Daoy (cell line): ENCODE data around the gene BAK1. TPM values are rescaled to one million over a fixed set of nuclear protein-coding genes. Genes with fewer than 3 reads are reported as not detected.

Experiments used
- DNase-seq: peaks from one replicate; pipeline ENCODE4 v3.0.0-alpha.2; 2015; ENCODE audit warnings: low read depth
- total RNA-seq: library from RNA; depleted of rRNA; stranded (reverse); fragments of >200 nt; shearing (Covaris generic); gene quantifications from 2 replicates; pipeline ENCODE4 v1.2.3, GENCODE V29; 2014

The BAK1 gene
- total RNA-seq, 1 experiment from 2014 or later = 18.8 TPM

DNA sequence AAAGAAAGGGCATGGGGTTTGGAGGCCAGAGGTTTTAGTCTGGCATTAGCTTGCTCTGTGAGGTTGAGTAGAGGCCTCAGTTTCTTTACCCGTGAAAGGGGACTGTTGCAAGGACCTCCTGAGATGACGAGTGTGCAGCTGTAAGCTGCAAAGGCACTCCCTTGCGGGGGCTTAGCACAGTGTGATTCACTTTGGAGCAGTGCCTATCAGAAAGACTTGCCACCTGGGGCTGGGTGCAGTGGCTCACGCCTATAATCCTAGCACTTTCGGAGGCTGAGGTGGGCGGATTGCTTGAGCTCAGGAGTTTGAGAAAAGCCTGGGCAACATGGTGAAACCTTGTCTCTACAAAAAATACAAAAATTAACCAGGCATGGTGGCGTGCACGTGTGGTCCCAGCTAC is 7.5 kb upstream of the BAK1 start:
- peak; percentile 35 for DNase-seq

DNA sequence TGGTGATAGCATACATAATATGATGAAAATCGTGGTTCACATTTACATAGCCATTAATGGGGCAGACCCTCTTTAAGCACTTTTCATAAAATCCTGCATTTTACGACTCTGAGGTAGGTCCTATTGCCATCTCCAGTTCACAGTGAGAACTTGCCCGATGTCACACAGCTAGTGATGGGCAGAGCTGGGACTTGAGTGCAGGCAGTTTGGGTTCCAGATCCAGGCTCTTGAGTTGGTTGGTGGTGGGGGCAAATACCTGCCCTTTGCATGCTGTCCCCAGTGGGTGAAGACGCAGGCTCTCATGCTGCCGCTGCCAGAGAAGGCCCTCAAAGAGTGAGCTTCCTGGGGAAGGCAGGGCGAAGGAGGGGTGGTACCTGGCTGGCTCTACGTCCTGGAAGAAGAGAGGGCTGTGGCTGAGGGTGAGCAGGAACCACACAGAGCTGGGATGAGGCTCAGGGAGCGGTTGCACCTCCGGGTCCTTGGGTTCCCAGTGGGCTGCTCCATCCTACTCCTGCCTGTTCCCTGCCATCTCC is 6.1 kb upstream of the BAK1 start:
- DNase-seq = no peak

DNA sequence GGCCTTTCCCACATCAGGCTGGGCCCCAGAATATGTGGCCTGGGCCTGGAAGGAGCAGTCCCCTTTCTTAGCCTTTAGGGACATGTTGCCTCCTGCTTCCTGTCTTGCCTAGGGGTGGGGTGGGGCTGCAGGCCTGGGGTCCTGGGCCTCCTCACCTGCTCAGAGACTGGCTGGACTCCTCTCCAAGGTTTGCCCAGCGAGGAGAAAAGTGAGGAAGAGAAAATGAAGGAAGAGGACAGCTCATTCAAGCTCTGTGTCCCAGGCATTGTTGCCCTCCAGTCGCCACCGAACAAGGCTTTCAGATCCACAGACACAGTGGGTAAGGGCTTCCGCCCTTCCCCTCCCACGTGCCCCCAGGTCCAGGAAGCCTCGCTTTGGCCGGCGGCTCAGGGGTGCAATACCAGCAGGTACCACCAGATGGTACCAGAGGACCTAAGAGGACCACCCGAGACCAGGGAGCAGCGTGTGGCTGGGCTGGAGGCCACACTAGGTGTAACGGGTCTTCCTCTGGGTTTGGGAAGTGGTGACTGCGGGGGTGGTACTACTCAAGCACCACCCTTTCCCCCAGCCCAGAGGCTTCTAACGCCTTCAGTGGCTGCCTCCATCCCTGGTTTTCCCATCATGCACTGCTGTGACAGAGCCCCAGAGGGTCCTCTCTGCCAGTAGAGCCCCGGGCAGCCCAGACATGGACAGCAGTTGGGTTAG is 5.5 kb upstream of the BAK1 start:
- peak; percentile 88 for DNase-seq

DNA sequence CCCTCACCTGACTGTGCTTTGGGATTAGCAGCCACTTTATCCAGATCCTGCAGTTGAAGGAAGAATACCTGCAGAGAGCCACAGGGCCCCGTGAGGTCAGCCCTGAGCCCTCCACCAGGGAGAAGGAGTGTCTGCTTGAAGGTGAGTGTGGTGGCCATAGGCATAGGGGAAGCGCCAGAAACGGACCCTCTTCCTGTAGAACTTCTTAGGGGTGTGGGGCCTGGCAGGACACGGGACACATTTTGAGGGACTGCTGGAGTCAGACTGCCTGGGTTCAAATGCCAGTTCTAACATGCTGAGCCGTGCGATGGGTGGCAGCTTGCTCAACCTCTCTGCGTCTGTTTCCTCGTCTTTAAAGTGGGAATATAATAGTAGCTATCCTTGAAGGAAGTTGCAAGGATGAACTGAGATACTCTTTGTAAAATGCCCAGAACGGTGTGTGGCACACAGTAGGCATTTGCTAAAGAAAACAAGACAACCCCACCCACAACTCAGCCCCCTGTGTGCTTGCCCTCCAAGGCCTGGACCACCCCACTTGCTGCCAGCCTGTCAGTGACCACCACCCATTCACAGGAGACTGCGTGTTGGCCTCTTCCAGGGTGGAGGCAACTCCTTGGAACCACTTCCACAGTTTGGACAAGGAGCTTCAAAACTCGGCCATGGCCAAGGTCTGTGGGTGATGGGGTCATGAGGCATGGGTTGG is 4.8 kb upstream of the BAK1 start:
- DNase-seq = no peak

DNA sequence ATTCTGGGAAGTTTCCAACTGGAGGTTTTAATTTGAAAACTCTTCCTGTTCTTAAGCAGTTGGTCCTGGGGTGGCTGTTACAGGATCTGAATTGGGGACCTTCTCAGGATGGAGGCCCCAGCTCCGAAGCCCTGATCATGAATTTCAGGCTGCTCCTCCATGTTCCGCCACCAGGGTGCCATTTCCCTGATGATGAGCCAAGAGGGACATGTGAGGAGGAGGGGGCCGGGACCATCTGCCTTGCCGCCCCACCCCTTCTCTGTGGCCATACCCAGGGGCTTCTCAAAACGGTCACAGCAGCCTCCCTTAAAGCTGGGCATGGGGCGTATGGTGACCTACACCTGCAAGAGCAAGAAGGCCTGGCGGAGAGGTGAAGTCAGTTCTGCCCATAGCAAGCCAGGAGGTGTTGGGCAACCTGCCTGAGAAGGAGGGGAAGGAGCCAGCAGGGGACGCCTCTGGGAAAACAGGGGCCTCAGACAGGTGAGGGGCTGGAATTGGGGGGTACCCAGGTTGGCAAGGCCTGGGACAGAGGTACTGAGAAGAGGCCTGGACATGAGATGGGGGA is 3.6 kb upstream of the BAK1 start:
- no peak for DNase-seq

DNA sequence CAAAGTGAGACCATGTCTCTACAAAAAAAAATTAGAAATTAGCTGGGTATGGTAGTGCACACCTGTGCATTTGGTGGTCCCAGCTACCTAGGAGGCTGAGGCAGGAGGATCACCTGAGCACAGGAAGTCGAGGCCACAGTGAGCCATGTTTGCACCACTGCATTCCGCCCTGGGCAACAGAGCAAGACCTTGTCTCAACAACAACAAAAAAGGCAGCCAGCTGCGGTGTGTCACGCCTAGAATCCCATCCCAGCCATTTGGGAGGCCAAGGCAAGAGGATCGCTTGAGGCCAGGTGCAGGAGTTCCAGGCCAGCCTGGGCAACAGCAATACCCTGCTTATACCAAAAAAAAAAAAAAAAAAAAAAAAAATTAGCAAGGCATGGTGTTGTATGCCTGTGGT is 1.1 kb upstream of the BAK1 start:
- no peak for DNase-seq

DNA sequence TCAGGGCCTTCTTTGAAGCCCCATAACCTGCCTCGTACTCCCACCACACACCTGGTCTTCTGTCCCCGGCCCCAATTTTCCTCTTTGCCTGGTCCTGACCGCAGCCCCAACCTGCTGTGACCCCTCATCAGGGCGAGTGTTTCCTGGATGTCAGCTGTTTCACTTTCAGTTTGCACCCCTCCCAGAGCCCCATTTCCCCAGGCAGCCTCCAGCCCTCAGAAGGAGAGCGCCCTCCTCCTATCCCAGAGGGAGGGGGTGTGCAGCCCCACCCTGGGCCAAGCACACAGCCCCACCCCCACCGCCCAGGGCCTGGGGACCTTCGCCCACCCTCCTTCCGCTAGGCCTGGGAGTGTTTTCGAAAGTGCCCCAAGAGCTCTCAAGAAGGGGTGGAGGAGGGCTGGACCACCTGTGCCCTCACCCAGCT is 1.5 kb downstream of the BAK1 start:
- no peak for DNase-seq

DNA sequence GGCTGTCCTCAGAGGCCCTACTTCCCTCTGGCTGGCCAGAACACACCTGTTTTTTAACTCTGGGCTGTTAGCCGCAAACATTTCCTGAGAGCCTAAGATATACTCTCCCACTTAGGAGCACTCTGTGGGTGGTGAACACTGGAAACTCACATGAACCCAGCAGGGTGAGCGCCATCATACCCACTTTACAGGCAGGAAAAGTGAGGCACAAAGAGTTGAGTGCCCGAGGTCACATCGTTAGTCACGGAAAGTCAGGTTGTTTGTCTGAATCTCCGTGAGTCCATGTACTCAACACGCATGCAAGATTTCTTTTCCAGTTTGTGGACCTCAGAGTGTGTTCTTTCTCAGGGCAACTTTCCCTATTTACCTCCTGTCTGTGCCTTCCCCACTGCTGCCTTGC is 1.9 kb downstream of the BAK1 start:
- no peak for DNase-seq

DNA sequence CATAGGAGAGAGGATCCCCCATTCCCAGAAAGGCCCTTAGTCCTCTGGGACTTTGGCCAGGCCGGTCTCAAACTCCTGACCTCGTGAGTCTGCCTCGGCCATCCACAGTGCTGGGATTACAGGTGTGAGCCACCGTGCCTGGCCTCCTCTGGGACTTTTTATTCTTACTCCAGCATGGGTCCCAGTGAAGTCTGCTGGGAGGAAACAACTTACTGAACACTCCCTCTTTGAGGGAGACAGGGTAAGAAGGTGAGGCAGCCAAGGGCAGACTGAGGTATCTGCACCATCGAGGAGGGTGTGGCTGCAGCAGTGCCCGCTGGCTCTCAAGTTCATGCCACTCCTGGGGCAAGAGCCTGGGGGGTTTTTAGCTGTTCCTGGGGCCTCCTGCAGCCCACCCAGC is 2.4 kb downstream of the BAK1 start:
- DNase-seq = no peak

DNA sequence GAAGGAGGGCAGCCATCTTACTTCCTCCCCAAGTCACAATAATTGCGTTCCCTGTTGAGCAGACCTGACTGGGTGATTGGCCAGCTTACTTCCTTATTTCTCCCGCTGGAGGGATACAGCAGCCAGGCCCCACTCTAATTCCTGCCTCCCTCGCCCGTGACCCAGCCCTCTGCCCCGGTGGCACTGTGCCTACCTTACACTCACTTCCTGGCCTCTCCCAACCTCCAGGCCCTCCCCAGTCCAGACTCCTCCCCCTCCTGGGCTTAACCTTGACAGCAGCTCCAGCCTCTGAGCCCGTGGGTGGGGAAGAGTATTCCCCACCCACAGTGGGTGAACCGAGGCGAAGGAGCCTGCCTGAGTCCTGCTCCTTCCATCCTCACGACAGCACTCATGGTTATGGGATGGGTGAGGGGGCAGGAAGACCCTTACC is 3.0 kb downstream of the BAK1 start:
- peak; percentile 62 for DNase-seq

DNA sequence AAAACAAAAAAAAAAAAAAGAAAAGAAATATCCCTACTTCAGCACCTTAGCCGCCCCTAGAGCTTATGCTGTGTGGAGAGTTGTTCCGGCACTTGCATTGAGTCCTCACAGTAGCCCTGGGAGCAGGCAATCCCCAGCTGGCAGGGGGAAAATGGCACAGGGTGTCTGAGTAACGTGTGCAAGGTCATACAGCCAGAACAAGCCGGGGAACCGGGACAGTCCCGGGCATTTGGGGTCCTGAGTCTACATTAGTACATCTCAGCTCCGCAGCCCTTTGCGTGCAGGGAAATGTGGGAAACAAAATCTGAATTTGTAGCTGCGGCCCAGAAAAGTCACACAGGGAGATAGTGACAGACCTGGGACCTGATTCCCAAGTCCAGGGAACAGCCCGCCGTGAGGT is 3.4 kb downstream of the BAK1 start:
- DNase-seq = no peak

DNA sequence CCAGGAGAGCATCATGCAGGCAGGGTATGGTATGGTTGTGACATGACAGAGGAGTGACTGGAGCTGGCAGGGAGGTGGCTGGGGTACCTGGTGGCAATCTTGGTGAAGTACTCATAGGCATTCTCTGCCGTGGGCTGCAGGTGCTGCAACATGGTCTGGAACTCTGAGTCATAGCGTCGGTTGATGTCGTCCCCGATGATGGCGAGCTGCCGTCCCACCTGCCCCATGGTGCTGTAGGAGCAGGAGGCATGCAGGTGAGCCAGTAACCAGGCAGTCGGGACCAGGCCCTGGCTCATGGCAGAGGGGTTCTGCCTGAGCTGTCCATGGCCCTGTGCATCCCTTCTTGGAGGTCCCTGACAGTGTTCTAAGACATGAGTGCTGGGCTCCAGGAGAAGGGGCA is 4.9 kb downstream of the BAK1 start:
- DNase-seq = no peak

DNA sequence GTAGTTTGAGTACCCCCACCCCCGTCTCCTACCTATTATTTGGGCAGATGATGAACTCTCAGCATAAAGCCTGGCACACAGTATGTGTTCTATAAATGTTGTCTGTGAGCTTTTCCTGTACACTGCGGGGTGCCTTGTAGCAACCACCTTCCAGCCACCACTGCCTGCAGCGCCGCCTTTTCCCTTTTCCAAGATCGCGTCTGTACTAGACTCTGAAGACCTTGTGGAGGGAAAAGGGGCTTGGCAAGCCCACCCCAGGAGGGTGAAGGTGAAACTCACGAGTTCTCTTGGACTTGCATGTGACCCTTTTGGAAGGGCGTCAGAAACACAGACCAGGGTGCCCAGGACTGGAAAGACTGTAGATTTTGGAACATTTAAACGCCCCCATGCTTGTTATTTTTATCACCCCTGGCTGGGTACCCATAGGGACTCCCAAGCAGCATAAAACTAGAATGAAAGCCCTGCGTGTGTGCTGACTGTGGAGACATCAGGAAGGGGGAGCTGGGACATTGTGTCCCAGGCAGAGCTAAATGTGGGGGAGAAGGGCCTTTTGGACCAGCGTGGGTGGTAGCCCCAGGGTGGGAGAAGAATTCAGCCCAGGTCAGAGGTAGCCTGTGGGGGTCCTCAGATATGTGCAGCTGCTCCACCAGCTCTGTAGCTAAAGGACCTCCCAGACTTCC is 8.3 kb downstream of the BAK1 start:
- DNase-seq = no peak

DNA sequence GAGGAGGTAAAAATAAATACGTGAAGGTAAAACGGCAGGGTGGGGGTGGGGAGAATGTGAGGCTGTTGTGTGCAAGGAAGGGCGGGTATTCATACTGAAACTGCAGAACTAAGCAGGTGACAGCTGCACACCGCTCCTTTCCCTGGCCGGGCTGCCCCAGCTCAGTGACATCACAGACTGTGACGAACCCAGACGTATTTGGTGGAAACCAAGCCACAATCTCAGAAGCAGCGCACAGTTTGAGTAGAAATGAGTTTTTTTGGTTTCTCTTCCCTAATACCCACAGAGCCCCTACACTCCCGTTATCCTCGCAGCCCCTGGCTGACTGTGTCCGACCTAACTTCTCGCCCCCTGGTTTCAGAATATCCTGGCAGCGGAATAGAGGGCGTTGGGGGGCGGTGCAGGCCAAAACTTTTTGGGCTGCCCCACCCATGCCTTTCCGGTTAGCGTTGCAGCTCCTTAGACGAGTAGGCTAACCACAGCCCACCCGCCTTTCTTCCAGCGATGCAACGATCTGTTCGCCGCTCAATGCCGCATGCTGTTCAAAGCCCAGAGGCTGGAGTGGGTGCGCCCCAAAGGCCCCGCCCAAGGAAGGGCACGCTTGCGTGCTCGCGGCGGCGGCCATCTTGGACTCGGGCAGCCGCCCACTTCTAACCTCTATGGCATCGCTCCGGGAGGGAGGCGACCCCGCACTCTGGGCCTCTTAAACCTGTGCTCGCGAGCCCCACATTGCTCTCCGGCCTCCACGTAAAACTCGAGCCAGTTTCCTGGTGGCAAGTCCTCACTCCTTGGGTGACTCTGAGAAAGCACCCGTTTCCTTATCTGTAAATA is 9.1 kb downstream of the BAK1 start:
- DNase-seq = peak; percentile 89

DNA sequence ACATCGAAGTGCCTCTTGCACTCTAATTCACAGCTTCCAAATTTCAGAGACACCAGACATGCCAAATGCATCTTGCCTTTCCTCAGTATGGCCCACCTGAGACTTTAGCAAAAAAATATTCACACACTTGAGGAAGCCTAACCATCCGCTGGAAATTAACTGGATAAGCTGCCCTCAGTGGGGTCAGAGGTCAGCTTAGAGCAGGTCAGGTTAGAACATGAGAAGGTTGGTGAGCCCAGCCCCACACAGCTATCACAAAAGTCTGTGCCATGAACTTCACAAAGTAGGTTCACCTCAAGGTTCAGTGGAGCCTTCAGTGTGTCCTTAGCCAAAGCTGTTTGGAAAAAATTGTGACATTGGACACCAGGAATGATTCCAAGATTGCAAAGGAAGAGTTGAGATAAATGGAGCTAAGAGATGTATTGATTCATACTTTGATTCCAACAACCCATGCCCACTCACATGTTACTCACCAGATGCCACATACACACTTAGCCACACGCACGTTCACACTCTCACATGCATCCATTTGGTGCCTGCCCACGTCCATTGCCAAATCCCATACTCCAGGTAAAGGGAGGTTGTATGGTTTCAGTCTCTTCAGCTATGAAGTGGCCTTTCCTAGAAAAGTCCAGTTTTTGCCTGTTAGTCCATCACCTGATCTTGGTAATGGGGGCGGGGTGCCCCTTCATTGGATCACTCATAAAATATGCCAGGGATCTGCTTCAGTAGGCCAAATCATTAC is 11.1 kb downstream of the BAK1 start:
- DNase-seq = no peak

DNA sequence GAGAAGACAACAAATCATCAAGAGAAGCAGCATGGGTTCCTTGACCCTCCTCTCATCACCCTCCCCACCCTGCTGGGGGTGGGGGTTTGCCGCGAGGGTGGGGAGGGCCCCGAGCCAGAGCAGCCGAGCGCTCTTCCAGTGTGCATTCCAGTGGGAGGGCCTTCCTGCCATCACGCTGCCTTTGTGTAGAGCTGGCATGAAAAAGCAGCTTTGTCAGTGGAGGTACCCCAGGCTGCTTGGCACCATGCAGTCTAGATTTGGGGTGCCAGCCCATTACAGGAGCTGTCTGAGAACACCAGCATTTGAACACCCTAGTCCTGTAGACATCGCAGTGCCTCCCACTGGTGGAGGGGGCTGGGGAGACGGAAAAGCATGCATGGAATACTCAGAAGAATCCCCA is 12.2 kb downstream of the BAK1 start:
- DNase-seq = no peak

DNA sequence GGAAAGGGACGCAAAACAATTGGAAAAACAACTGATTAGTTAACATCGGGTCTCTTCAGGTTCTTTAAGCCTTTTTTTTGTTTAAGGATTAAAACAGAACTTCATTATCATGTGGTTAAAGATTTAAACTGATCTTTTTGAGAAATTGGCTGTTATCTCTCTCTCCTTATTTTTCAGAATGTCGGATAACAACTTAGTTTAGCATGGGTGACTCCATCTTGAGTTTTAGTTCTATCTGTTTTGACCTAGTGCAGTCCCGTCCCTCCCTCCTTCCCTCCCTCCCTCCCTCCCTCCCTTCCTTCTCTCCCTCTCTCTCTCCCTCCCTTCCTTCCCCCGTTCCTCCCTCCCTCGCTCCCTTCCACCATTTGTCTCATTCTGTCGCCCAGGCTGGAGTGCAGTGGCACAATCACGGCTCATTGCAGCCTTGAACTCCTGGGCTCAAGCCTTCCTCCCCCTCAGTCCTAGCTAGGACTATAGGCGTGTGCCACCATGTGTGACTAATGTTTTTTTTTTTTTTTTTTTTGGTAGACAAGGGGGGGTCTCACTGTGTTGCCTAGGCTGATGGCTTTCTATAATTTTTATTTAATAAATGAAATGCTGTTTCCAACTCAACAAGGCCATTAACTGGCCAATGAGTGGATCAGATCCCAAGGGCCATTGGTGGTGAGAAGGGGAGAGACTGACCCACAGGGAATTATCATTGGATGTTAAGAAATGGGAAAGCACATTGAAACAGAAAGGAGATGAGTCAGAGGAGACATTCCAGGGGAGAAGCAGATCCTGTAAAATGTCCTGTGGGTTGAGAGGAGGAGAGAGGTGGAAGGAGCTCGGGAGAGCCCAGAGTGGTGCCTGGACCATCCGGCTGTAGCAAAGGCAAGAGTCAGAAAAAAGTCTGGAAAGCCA is 13.6 kb downstream of the BAK1 start:
- peak; percentile 46 for DNase-seq

DNA sequence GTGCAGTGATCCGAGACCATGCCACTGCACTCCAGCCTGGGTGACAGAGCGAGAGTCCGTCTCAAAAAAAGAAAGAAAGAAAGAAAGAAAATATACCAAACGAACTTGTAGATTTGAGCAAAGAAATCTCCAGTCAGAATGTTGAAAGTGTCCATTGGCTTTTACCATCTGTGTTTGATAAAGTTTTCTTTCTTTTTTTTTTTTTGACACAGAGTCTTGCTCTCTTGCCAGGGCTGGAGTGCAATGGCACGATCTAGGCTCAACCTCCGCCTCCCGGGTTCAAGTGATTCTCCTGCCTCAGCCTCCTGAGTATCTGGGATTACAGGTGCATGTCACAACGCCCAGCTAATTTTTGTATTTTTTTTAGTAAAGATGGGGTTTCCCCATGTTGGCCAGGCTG is 21.3 kb downstream of the BAK1 start:
- DNase-seq = no peak

DNA sequence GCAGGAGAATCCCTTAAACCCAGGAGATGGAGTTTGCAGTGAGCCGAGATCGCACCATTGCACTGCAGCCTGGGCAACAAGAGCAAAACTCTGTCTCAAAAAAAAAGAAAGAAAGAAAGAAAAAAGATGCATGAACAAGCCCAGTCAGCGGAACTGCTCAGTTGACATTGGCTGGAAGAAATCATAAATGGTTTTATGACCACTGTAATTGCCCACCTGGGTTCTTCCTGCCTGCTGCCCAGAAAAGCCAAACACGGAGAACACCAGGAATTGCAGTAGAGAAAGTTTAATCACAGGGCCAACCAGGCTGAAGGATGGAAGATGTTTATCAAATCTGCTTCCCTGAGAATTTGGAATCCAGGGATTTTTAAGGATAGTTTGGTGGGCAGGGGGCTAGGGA is 22.7 kb downstream of the BAK1 start:
- no peak for DNase-seq

DNA sequence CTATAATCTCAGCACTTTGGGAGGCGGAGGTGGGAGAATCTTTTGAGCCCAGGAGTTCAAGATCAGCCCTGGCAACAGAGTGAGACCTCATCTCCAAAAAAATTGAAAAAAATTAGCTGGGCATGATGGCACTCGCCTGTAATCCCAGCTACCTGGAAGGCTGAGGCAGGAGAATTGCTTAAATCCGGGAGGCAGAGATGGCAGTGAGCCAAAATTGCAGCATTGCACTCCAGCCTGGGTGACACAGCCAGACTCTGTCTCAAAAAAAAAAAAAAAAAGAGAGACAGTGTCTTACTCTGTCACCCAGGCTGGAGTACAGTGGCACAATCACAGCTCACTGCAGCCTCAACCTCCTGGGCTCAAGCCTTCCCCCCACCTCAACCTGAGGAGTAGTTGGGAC is 27.2 kb downstream of the BAK1 start:
- peak; percentile 31 for DNase-seq
